SIG-M5 treated with dmso at 0.1 percent for 504 hours (cell line): ENCODE measurements around the gene TFCP2L1.

ENCODE experiments used
- DNase-seq: peaks from one replicate; lab custom pipeline; 2025; ENCODE audit not compliant: unreplicated experiment; lab: John Stamatoyannopoulos, UW

The TFCP2L1 gene

GRCh38 chr2:121244616-121245015 is 40.4 kb downstream of the TFCP2L1 start:
- DNase-seq = no peak

DNA sequence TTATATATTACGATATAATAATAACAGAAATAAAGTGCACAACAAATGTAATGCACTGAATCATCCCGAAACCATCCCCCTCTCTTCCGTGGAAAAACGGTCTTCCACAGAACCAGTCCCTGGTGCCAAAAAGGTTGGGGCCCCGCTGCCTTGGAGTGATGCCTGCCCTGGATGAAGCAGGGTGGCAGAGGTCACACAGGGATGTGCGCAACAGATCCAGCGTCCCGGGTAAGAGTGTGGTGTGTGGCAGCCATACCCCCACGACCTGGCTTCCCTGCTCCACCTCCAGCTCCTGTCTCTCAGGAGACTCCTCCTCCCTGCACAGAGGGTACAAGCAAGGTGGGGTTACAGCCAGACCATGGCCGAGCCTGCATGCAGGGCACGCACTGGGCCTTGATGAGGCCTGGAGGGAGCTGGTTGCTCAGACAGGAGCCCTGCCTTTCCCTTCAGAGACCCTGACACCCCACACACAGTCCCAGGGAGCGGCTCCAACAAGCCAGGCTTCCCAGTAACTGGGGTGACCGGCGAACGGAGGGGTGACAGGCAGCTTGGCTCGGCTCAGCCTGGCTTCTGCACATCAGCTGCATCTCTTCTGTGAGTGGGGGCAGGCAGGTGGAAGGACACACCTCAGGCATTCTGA is 41.1 kb downstream of the TFCP2L1 start:
- DNase-seq = no peak

- no peak for DNase-seq
Measured at GRCh38 chr2:121242976-121243375, 42.0 kb downstream of the TFCP2L1 start.

GRCh38 chr2:121242175-121242875 is 42.7 kb downstream of the TFCP2L1 start:
- DNase-seq = no peak

DNA sequence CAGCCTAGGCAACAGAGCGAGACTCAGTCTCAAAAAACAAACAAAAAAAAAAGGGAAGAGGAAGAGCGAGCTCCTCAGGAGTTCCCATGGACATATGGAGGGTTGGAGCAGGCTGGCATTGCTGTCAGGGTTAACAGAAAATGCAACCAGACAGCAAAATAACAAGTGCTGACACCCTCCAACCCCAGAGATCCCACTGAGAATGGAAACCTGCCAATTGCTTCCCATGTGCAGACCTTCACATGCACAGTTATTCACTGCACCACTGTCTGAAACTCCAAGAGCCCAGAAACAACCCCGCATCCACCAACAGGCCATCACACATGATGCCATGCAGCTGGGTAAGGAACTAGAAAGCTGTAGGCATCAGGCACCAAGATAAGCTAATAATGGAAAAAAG is 43.5 kb downstream of the TFCP2L1 start:
- no peak for DNase-seq

GRCh38 chr2:121240436-121240835 is 44.6 kb downstream of the TFCP2L1 start:
- no peak for DNase-seq

- DNase-seq = no peak
Measured at GRCh38 chr2:121239969-121240368, 45.0 kb downstream of the TFCP2L1 start.

DNA sequence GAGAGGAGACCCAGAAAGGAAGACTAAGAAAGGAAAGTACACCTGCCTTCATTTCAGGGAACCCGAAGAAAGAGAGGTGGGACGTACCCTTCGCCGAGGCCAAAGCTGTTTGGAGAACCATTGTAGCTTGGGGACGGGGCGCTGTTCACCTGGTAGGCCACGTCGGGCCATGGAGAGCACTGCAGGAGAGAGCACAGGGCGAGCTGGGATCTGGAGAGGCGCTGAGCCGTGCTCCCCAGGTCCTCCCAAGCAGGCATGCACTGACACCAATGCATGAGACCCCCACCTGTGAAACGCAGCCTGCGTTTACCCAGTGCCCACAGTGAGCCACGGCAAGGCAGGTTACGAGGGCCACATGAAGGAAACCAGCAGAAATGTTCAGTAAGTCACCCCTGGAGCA is 45.5 kb downstream of the TFCP2L1 start:
- DNase-seq = no peak

DNA sequence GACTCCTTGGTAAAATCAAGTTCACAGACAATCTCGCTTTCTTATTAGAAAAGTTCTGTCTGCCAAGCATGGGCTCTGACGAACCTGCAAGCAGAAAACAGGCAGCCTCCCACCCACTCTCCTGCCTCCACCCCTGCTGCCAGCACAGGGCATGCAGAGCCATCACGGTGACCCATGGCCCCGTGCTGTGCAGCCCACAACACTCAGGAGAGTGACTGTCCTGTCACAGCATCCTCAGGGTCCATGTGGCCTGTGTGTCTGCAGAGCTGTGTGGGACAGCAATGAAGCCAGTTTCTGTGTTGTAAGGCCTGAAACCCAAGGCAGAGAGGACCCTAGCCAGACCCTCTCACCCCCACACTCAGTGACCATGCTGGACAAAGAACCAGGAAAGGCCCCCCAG is 46.2 kb downstream of the TFCP2L1 start:
- DNase-seq = no peak

- no peak for DNase-seq
Measured at GRCh38 chr2:121237980-121238665, 46.9 kb downstream of the TFCP2L1 start.

DNA sequence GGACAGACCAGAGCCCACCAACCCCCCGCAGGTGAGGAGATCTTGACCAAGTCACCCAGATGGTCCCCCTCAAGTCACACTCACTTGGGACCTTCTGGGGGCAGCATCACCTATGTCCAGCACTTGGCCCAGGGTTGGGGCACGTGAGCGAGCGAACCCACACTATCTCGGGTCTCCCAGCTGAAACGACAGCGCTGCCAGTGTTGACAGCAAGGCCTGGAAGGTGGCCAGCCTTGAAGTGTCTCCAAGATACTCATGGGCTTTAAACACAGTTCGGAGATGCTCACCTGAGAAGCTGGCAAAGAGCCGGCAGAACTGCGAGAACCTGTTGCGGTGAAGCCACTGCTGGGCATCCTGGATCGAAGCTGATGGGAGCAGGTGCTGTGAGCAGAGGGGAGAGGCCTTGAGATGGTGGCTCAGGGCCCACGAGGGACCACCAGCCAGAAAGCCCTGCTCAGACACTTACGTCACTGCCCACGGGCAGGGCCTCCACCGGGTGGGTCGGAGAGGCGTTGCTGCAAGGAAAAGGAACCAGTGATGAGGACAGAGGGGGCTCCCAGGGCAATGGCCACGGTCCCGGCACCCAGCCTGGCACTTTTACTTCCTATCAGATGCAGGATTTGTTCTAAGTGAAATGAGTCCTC is 47.5 kb downstream of the TFCP2L1 start:
- DNase-seq = no peak

- DNase-seq = no peak
Measured at GRCh38 chr2:121236650-121237180, 48.3 kb downstream of the TFCP2L1 start.

DNA sequence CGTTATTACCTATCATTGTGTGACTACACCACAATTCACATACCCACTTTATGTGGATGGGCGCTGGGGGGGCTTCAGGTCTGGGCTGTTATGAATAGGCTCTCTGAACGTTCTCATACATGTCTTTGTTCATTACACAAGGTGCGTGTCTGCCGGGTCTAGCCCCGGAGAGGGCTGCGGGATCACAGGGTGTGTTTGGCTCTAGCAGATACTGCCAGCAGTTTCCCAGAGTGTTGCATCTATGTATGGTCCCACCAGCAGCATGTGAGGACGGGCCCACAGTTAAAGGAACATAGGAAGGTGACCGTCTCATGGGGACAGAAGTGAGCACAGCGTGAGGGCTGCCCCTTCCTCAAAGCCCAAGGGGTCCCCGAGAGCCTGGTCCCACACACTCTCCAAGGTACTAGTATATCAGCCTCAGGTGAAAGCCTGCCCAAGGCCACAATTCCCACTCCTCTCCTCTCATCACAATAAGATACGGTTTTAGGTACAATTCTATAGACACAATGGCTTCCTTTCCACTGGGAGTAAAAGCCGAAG is 48.8 kb downstream of the TFCP2L1 start:
- no peak for DNase-seq

DNA sequence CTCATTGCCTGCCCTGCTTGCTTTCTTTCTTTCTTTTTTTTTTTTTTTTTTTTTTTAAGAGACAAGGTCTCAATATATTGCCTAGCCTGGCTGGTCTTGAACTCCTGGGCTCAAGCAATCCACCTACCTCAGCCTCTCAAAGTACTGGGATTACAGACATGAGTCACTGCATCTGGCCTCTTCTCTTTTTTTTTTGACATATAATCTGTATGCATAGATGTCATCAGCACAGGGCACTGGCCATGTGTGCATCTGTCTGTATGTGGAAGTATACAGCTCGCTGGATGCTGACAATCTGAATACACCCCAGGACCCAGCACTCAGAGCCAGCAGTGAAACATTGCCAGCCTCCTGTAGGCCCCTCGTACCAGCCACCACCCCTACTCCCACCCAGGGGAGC is 49.5 kb downstream of the TFCP2L1 start:
- no peak for DNase-seq

DNA sequence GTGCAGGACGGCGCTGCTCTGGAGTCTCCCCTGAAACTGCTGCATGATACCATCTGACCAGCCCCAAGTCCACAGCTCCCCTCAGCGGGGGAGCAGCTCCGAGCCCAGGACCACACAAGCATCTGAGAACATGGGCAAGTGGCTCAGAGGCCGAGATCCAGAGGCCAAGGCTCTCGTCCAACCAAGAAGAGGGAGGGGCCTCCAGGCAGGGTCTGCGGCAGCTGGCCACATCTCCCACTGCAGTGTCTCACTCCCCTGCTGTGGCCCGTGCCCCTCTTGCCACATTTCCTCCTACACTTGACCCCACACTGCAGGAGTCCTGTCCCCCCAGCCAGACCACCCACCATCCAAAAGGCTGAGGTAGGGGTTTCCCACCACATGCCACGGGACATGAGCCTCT is 50.2 kb downstream of the TFCP2L1 start:
- no peak for DNase-seq

DNA sequence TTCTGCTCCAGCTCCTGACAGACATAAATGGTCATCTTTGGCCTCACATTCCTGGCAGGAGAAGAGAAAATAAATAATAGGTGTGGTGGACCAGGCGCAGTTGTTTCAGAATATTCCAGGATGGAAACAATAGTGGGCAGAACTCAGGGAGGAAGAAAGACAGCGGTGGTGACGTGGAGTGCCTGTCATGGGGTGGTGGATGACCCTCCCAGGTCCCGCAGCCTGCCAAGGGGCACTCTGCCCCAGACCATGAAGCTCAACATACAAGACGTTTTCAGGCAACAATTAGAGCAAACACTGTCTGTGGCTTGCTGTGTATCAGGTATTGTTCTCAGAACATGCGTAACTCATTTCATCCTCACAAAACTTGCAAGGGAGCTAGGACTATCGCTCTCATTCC is 50.9 kb downstream of the TFCP2L1 start:
- no peak for DNase-seq

GRCh38 chr2:121233486-121234110 is 51.4 kb downstream of the TFCP2L1 start:
- no peak for DNase-seq

GRCh38 chr2:121232626-121233265 is 52.3 kb downstream of the TFCP2L1 start:
- DNase-seq = no peak

DNA sequence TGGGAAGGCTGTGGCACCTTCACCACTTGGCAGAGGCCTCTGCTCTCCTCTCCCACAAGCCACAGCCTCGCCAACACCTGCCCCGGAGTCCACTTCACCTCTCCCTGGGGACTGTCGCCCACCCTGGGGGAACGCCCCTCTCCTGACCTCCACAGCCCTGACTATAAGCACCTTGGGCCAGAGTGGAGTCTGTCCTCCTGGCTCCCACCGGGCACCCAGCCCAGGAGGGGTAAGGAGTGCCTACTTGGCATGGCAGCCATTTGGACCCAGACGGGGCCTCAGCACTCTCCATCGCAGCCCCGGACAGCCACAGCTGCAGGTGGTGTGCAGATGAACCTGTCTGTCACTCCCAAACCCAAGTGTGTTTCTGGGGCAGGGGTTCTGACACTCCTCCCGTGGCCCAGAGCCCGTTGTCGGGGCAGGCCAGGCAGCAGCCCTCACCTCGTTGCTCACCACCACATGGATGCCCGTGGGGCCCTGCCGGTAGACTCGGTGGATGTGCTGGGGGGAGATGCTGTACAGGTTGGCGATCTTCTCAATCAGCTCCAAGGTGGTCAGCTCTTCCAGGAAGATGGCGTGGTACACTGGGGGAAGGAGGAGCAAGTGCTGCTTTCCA is 53.5 kb downstream of the TFCP2L1 start:
- no peak for DNase-seq

DNA sequence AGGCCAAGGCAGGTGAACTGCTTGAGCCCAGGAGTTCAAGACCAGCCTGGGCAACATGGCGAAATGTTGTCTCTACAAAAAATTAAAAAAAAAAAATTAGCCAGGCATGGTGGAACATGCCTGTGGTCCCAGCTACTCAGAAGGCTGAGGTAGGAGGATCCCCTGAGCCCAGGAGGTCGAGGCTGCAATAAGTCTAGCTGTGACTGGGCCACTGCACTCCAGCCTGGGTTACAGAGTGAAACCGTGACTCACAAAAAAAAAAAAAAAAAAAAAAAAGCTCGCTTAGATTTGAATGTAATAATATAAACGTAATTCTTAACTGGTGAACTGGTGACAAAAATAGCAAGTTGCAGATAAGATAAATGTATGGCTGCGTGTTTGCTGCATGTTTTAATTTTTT is 56.5 kb downstream of the TFCP2L1 start:
- no peak for DNase-seq
